Limb (tissue), 2 donors: ENCODE results near the gene ABCB9.
A peak's percentile ranks its signal among the peaks of the same experiment; 100 is the strongest.

ENCODE experiments used
- DNase-seq, 2 donors: peaks; one replicate each; pipeline ENCODE4 v3.0.0-alpha.2; 2016; ENCODE audit errors: extremely low spot score in 2 of 2

Gene ABCB9

DNA sequence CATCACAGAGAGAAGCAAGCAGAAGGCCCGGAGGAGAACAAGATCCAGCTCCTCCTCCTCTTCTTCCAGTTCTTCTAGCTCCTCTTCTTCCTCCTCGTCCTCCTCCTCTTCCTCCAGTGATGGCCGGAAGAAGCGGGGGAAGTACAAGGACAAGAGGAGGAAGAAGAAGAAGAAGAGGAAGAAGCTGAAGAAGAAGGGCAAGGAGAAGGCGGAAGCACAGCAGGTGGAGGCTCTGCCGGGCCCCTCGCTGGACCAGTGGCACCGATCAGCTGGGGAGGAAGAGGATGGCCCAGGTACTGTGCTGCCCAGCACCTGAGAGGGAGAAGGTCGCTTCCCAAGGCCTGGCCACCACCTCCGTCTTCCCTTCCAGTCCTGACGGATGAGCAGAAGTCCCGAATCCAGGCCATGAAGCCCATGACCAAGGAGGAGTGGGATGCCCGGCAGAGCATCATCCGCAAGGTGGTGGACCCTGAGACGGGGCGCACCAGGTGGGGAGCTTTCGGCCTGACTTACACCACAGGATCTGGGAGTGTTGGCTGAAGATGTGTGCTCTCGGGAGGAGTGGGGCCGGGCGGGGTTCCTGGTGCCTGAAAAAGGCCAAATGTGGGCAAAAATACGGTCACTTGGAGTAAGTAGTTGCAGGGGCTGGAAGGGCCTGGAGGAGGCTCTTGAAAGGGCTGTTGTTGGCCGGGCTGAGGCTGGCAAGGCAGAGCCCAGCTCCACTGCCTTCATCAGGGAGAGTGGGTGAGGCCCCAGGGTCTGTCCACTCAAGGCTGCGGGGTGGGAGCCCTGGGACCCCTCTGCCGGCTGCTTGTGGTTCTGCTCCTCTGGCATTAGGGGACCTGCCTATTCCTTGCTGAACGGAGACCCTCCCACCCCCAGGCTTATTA, 15.6 kb upstream of the ABCB9 start:
- no peak for DNase-seq

GRCh38 chr12:122981036-122981471, 14.8 kb upstream of the ABCB9 start:
- DNase-seq, result no peak

DNA sequence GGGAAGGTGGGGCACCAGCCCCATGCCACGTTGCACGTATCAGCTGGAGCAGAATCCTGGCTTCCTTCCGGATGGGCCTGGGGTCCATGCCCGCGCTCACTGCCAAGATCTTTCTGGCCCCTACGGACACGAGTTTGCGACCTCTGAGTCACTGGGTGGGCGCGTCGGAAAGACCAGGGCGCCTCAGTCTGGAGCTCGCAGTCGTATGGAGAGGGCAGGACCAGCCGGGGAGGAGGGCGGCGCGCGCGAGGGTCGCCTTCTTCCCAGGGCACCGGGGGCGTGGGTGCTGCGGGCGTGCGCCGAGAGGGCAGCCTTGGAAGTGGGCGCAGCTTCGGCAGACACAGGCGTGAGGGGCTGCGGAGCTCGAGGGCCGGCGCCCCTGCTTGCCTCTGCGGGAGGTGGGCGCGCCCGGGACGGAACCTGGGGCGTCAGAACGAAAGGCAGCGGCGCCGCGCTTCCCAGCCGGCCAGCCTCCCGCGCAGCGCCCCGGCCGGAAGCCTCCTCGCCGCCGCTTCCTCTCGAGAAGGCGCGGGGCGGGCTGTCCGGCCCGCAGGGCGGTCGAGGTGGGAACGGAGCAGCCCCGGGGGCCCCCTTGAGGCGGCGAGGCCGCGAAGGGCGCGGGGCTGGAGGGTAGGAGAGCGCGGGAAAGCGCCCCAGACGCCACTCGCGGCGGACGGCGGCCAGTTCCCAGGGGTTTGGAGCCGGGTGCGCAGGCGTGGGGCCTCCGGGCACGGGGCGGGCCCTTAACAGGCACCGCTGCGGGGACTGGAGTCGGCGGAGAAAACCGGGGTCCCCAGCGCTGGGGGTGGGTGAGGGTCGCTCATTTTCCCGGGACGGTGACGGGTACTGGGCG, 14.1 kb upstream of the ABCB9 start, which contains the start of gene ARL6IP4:
Gene ARL6IP4, plus strand, starts transcription at position 499 of the 853 bp plus-strand sequence. CDS start 459 bp downstream, outside the sequence.
- DNase-seq, result peak; percentile 67 to 79

- no peak for DNase-seq
Observed at GRCh38 chr12:122979908-122980182, 13.6 kb upstream of the ABCB9 start.

DNA sequence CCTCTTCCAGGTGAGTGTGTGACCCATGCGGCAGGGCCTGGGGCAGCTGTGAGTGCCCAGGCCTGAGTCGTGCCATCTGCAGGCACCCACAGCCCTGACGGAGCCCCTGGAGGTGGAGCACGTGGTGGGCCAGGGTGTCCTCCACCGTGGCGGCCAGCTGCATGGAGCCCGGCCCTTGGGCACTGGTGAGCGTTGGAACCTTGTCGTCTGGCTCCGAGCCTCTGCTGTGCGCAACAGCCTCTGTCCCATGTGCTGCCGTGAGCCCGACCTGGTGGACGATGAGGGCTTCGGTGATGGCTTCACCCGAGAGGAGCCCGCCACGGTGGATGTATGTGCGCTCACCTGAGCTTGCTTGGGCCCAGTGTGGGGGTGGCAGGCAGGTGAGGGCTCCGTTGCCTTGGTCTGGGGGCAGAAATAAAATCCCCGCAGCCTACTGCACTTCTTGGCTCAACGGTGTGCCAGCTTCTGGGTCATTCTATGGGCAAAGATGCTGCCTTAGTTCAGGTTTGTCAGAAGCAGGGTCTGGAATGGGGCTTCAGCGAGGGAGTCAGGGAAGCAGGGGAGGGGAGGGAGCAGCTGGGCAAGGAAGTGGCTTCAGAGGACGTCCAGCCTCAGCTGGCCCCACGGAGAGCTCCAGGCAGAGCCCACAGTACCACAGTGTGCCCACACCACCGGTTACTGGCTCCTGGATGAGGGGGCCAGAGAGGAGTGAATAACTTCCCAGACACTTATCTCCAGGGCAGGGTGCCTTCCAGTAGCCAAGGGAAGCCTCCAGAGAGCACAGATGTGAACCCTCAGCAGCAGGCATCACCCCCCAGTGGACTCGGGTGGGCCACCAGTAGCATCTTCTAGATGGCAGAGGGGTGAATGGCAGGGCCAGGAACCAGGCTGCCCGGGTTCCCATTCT, 13.0 kb upstream of the ABCB9 start:
- DNase-seq, result no peak

DNA sequence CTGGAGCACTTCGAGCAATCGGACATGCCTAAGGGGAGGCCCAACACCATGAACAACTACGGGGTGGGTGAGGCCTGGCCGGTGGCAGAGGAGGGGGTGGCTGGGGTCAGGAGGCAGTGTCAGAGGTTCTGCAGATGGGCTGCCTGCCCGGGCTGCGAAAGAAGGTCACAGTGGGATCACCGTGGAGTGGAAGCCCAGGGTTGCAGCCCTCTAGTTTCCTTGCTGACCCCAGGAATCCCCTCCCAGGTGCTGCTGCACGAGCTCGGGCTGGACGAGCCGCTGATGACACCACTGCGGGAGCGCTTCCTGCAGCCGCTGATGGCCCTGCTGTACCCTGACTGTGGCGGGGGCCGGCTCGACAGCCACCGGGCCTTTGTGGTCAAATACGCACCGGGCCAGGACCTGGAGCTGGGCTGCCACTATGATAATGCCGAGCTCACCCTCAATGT, 12.3 kb upstream of the ABCB9 start:
- no peak for DNase-seq

GRCh38 chr12:122977655-122978392, 11.6 kb upstream of the ABCB9 start:
- no peak for DNase-seq

- no peak for DNase-seq
Observed at GRCh38 chr12:122977153-122977552, 10.9 kb upstream of the ABCB9 start.

GRCh38 chr12:122976648-122976975, 10.3 kb upstream of the ABCB9 start:
- no peak for DNase-seq

- no peak for DNase-seq
Observed at GRCh38 chr12:122975790-122976647, 9.8 kb upstream of the ABCB9 start.

GRCh38 chr12:122974892-122975789, 8.9 kb upstream of the ABCB9 start, which contains the start of gene OGFOD2:
Gene OGFOD2, plus strand, starts transcription at chr12:122975244. Its CDS starts 8 bp downstream, at chr12:122975252.
- peak; percentile 90 to 93 for DNase-seq

GRCh38 chr12:122974274-122974891, 8.1 kb upstream of the ABCB9 start:
- peak; percentile 94 to 100 for DNase-seq

- no peak for DNase-seq
Observed at GRCh38 chr12:122969676-122970075, 3.4 kb upstream of the ABCB9 start.

DNA sequence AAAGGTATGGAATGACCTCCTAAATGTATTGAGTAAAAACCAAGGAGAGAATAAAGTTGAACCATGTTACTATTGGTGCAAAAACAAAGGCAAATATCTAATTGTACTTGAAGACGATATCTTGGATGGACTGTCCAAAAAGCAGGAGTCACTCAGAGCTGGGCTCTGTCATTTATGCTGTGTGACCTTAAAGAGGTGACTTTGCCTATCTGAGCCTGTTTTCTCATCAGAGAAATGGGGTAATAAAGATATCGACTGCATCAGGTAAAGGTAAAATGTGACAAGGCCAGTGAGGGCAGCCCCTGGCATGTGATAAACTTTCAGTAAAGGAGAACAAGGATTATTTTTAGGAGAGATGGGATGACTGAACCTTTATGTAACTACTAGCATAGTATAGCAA, 1.8 kb upstream of the ABCB9 start:
- no peak for DNase-seq

- DNase-seq, result no peak
Observed at GRCh38 chr12:122966743-122967550, 684 bp upstream of the ABCB9 start.

GRCh38 chr12:122965321-122965751, 927 bp downstream of the ABCB9 start:
- peak in 1 of 2 donors; percentile 31 for DNase-seq
